Neural cell (in vitro differentiated cells): ENCODE measurements around the gene RAB11FIP5. TPM values are rescaled to one million over a fixed set of nuclear protein-coding genes. Genes with fewer than 3 reads are reported as not detected.
"Not testable (repeated sequence)": the region's sequence is repeated elsewhere in the genome, so short reads cannot be mapped to it uniquely, and the experiment has no call there.

Experiments used
- H2AFZ ChIP-seq: fragments of 200-600, 300-800 bp; sonication (generic), shearing (Covaris generic); 2 replicates; pipeline ENCODE4 v1.6.0; 2014; ENCODE audit warnings: low read depth, mild to moderate bottlenecking, antibody characterized with exemption, low read length, moderate library complexity
- H3F3A ChIP-seq: fragments of 200-600 bp; shearing (Covaris generic); 2 replicates; pipeline ENCODE4 v1.6.1; 2016; ENCODE audit warnings: mild to moderate bottlenecking, moderate library complexity, mixed read lengths, antibody characterized with exemption, low read length; ENCODE audit not compliant: insufficient read depth, poor library complexity, severe bottlenecking
- H3K27ac ChIP-seq: fragments of 200-600, 300-800 bp; sonication (generic), shearing (Covaris generic); 2 replicates; pipeline ENCODE4 v1.5.1; 2014; ENCODE audit warnings: mild to moderate bottlenecking, low read length, moderate library complexity
- H3K27me3 ChIP-seq: fragments of 300-800, 200-600 bp; sonication (generic), shearing (Covaris generic); 2 replicates; pipeline ENCODE4 v1.6.0; 2014; ENCODE audit warnings: mild to moderate bottlenecking, low read depth, low read length, moderate library complexity; ENCODE audit not compliant: insufficient read depth
- H3K36me3 ChIP-seq: fragments of 300-800, 200-600 bp; sonication (generic), shearing (Covaris generic); 2 replicates; pipeline ENCODE4 v1.5.1; 2014; ENCODE audit warnings: mild to moderate bottlenecking, antibody characterized with exemption, low read length, moderate library complexity; ENCODE audit not compliant: insufficient read depth
- H3K4me2 ChIP-seq: fragments of 300-800, 200-600 bp; sonication (generic), shearing (Covaris generic); 2 replicates; pipeline ENCODE4 v1.6.0; 2014; ENCODE audit warnings: mild to moderate bottlenecking, low read length
- H3K4me3 ChIP-seq: fragments of 300-800, 200-600 bp; sonication (generic), shearing (Covaris generic); 2 replicates; pipeline ENCODE4 v1.5.1; 2014; ENCODE audit warnings: mild to moderate bottlenecking, low read length, moderate library complexity
- H3K79me2 ChIP-seq: fragments of 200-600 bp; shearing (Covaris generic); replicated peaks from 2 replicates; pipeline ENCODE4 v1.6.0; 2014; ENCODE audit warnings: mild to moderate bottlenecking, low read length, moderate library complexity; ENCODE audit not compliant: insufficient read depth
- H3K9ac ChIP-seq: fragments of 300-800, 200-600 bp; sonication (generic), shearing (Covaris generic); 2 replicates; pipeline ENCODE4 v1.6.1; 2016; ENCODE audit warnings: mild to moderate bottlenecking, low read length, mixed read lengths
- H3K9me2 ChIP-seq: fragments of 200-600 bp; shearing (Covaris generic); 2 replicates; pipeline ENCODE4 v1.6.1; 2016; ENCODE audit warnings: mild to moderate bottlenecking, low read length, mixed read lengths; ENCODE audit not compliant: insufficient read depth
- H3K9me3 ChIP-seq: fragments of 200-600, 300-800 bp; sonication (generic), shearing (Covaris generic); 2 replicates; pipeline ENCODE4 v1.6.1; 2016; ENCODE audit warnings: mild to moderate bottlenecking, mixed run types, low read length, moderate library complexity, mixed read lengths
- H4K20me1 ChIP-seq: fragments of 200-600 bp; shearing (Covaris generic); 2 replicates; pipeline ENCODE4 v1.6.1; 2016; ENCODE audit warnings: mild to moderate bottlenecking, mixed run types; ENCODE audit not compliant: insufficient read depth
- EP300 ChIP-seq: fragments of 450-650 bp; conservative IDR thresholded peaks from 2 replicates; pipeline ENCODE4 v1.6.1; 2014; ENCODE audit warnings: antibody characterized with exemption, mild to moderate bottlenecking, moderate library complexity; ENCODE audit not compliant: poor library complexity, severe bottlenecking
- EZH2 ChIP-seq: fragments of 200-600, 300-800 bp; shearing (Covaris generic), sonication (generic); IDR thresholded peaks from 2 replicates; pipeline ENCODE4 v1.6.1; 2014; ENCODE audit warnings: antibody characterized with exemption, low read length, borderline replicate concordance, mild to moderate bottlenecking; ENCODE audit not compliant: insufficient read depth, poor library complexity, severe bottlenecking
- MXI1 ChIP-seq: fragments of 450-650 bp; conservative IDR thresholded peaks from 2 replicates; pipeline ENCODE4 v1.6.1; 2014; ENCODE audit warnings: antibody characterized with exemption, mild to moderate bottlenecking; ENCODE audit not compliant: poor library complexity, severe bottlenecking
- POLR2AphosphoS5 ChIP-seq: IDR thresholded peaks from 2 replicates; pipeline ENCODE4 v1.6.1; 2012
- RAD21 ChIP-seq: fragments of 450-650 bp; conservative IDR thresholded peaks from 2 replicates; pipeline ENCODE4 v1.6.1; 2014; ENCODE audit warnings: antibody characterized with exemption, mild to moderate bottlenecking, moderate library complexity
- SMC3 ChIP-seq: fragments of 450-650 bp; conservative IDR thresholded peaks from 2 replicates; pipeline ENCODE4 v1.6.1; 2014; ENCODE audit warnings: antibody characterized with exemption, mild to moderate bottlenecking, moderate library complexity; ENCODE audit not compliant: poor library complexity
- TAF1 ChIP-seq: IDR thresholded peaks from 2 replicates; pipeline ENCODE4 v1.6.1; 2012; ENCODE audit warnings: low read depth
- polyA plus RNA-seq: library from polyadenylated mRNA; depleted of rRNA; stranded (reverse); fragments of >200 nt; gene quantifications from 2 replicates; pipeline ENCODE4 v1.2.3, GENCODE V29; 2014
- TF ChIP-seq, protein P1 (sequence below): fragments of 450-650 bp; IDR thresholded peaks from 2 replicates; pipeline ENCODE4 v1.5.1; 2014; ENCODE audit warnings: antibody characterized with exemption, mild to moderate bottlenecking, moderate library complexity; ENCODE audit not compliant: poor library complexity, severe bottlenecking
- TF ChIP-seq, protein P2 (sequence below): IDR thresholded peaks from 2 replicates; pipeline ENCODE4 v1.6.1; 2012; ENCODE audit warnings: borderline replicate concordance

RAB11FIP5 gene
- polyA plus RNA-seq, 1 donor from 2014 or later, result 2.6 TPM

DNA sequence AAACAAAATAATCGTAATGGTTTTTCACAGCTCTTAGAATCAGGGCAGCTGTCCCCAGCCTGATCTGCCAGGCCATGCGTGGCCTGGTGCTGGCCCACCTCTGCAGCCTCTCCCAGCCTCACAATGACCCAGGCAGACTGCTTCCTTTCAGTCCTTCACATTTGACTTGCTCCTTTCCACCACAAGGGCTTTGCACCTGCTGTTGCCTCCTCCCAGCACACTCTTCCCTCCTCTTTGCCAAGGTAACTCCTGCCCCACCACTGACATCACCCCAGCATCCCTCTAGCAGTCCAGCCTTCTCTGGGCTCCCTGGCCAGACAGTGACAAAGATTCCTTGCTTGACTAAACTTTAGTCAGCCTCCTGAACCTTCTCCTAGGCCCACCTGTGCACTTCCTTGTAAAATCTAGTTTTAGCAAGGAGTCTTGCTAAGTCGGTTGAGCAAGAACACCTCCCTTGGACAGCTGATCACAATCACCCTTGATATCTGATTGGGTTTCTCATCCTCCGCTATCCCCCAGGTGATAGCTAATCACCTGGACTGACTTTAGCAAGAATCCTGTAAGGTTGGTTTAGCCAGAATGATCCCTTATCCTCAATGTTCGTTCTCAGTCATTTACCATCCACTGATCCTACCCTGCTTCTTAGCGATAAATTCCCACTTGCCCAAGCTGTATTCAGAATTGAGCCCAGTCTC lies 16.2 kb upstream of the RAB11FIP5 start:
- H3K79me2 ChIP-seq, result no peaks in the 10 kb centered on the region
- H2AFZ ChIP-seq, result no peak overlapping the region

DNA sequence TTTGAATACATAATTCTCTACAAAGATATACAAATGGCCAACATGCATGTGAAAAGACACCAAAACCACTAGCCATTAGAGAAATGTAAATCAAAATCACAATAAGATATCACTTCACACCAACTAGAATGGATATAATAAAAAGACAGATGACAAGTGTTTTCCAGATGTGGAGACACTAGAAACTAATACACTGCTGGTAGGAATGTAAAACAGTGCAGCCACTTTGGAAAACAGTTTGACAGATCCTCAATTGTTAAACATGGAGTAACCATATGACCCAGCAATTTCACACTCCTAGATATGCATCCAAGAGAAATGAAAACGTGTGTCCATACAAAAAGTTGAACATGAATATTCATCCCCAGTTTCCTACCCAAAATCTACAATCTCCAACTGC lies 9.8 kb upstream of the RAB11FIP5 start:
- H3K79me2 ChIP-seq, result no peaks in the 10 kb centered on the region
- H2AFZ ChIP-seq, result no peak overlapping the region
- no peaks in the 10 kb centered on the region for H3K9me2 ChIP-seq
- no peak overlapping the region for H3K27ac ChIP-seq
- no peaks in the 10 kb centered on the region for H3F3A ChIP-seq
- H3K4me2 ChIP-seq, result no peak overlapping the region
- TF ChIP-seq RAD21, result no peak
- no peak for TF ChIP-seq EZH2
- no peak for TF ChIP-seq TAF1
- no peak for TF ChIP-seq EP300
- TF ChIP-seq, protein P1, sequence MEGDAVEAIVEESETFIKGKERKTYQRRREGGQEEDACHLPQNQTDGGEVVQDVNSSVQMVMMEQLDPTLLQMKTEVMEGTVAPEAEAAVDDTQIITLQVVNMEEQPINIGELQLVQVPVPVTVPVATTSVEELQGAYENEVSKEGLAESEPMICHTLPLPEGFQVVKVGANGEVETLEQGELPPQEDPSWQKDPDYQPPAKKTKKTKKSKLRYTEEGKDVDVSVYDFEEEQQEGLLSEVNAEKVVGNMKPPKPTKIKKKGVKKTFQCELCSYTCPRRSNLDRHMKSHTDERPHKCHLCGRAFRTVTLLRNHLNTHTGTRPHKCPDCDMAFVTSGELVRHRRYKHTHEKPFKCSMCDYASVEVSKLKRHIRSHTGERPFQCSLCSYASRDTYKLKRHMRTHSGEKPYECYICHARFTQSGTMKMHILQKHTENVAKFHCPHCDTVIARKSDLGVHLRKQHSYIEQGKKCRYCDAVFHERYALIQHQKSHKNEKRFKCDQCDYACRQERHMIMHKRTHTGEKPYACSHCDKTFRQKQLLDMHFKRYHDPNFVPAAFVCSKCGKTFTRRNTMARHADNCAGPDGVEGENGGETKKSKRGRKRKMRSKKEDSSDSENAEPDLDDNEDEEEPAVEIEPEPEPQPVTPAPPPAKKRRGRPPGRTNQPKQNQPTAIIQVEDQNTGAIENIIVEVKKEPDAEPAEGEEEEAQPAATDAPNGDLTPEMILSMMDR, result no peak
- no peak for TF ChIP-seq SMC3
- TF ChIP-seq, protein P2, sequence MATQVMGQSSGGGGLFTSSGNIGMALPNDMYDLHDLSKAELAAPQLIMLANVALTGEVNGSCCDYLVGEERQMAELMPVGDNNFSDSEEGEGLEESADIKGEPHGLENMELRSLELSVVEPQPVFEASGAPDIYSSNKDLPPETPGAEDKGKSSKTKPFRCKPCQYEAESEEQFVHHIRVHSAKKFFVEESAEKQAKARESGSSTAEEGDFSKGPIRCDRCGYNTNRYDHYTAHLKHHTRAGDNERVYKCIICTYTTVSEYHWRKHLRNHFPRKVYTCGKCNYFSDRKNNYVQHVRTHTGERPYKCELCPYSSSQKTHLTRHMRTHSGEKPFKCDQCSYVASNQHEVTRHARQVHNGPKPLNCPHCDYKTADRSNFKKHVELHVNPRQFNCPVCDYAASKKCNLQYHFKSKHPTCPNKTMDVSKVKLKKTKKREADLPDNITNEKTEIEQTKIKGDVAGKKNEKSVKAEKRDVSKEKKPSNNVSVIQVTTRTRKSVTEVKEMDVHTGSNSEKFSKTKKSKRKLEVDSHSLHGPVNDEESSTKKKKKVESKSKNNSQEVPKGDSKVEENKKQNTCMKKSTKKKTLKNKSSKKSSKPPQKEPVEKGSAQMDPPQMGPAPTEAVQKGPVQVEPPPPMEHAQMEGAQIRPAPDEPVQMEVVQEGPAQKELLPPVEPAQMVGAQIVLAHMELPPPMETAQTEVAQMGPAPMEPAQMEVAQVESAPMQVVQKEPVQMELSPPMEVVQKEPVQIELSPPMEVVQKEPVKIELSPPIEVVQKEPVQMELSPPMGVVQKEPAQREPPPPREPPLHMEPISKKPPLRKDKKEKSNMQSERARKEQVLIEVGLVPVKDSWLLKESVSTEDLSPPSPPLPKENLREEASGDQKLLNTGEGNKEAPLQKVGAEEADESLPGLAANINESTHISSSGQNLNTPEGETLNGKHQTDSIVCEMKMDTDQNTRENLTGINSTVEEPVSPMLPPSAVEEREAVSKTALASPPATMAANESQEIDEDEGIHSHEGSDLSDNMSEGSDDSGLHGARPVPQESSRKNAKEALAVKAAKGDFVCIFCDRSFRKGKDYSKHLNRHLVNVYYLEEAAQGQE, result no peak
- no peak for TF ChIP-seq MXI1
- TF ChIP-seq POLR2AphosphoS5, result no peak
- no peak overlapping the region for H3K9ac ChIP-seq
- H4K20me1 ChIP-seq, result no peaks in the 10 kb centered on the region
- H3K9me3 ChIP-seq, result peaks cover 4% of the 10 kb centered on the region
- no peak overlapping the region for H3K4me3 ChIP-seq
- H3K27me3 ChIP-seq, result no peaks in the 10 kb centered on the region
- no peaks in the 10 kb centered on the region for H3K36me3 ChIP-seq

More for the DNA sequence above, 16.2 kb upstream of the RAB11FIP5 start:
- TF ChIP-seq, protein P2, result no peak
- H4K20me1 ChIP-seq, result no peaks in the 10 kb centered on the region
- H3F3A ChIP-seq, result no peaks in the 10 kb centered on the region
- H3K27me3 ChIP-seq, result no peaks in the 10 kb centered on the region
- no peak overlapping the region for H3K9ac ChIP-seq
- no peak overlapping the region for H3K4me3 ChIP-seq
- H3K36me3 ChIP-seq, result no peaks in the 10 kb centered on the region
- no peak overlapping the region for H3K27ac ChIP-seq
- no peak overlapping the region for H3K4me2 ChIP-seq
- H3K9me3 ChIP-seq, result peaks cover 4% of the 10 kb centered on the region
- H3K9me2 ChIP-seq, result no peaks in the 10 kb centered on the region

DNA sequence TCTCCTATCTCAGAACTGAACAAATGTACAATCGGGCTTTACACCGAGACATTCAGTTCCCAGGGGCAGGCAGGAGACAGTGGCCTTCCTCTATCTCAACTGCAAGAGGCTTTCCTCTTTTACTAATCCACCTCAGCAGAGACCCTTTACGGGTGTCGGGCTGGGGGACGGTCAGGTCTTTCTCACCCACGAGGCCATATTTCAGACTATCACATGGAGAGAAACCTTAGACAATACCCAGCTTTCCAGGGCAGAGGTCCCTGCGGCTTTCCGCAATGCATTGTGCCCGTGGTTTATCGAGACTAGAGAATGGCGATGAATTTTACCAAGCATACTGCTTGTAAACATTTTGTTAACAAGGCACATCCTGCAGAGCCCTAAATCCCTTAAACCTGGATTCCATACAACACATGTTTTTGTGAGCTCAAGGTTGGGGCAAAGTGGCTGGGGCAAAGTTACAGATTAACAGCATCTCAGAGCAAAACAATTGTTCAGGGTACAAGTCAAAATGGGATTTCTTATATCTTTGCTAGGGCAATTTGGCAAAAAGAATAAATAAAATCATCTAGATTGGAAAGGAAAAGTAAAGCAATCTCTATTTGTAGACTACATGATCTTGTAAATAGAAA lies 7.0 kb upstream of the RAB11FIP5 start:
- not testable (repeated sequence) for H4K20me1 ChIP-seq, H3K4me2 ChIP-seq, H3K79me2 ChIP-seq, H3K4me3 ChIP-seq, H3K9ac ChIP-seq, H3K27ac ChIP-seq, H3K9me3 ChIP-seq, H3F3A ChIP-seq, H3K36me3 ChIP-seq, H3K27me3 ChIP-seq, H2AFZ ChIP-seq, H3K9me2 ChIP-seq
